Neural cell (in vitro differentiated cells): Measurements from ENCODE around the gene MTMR3. TPM values are rescaled to one million over a fixed set of nuclear protein-coding genes. Genes with fewer than 3 reads are reported as not detected.

Source experiments
- H2AFZ ChIP-seq: fragments of 200-600, 300-800 bp; sonication (generic), shearing (Covaris generic); 2 replicates; pipeline ENCODE4 v1.6.0; 2014; ENCODE audit warnings: low read depth, mild to moderate bottlenecking, antibody characterized with exemption, low read length, moderate library complexity
- H3F3A ChIP-seq: fragments of 200-600 bp; shearing (Covaris generic); 2 replicates; pipeline ENCODE4 v1.6.1; 2016; ENCODE audit warnings: mild to moderate bottlenecking, moderate library complexity, mixed read lengths, antibody characterized with exemption, low read length; ENCODE audit not compliant: insufficient read depth, poor library complexity, severe bottlenecking
- H3K27ac ChIP-seq: fragments of 200-600, 300-800 bp; sonication (generic), shearing (Covaris generic); 2 replicates; pipeline ENCODE4 v1.5.1; 2014; ENCODE audit warnings: mild to moderate bottlenecking, low read length, moderate library complexity
- H3K27me3 ChIP-seq: fragments of 300-800, 200-600 bp; sonication (generic), shearing (Covaris generic); 2 replicates; pipeline ENCODE4 v1.6.0; 2014; ENCODE audit warnings: mild to moderate bottlenecking, low read depth, low read length, moderate library complexity; ENCODE audit not compliant: insufficient read depth
- H3K36me3 ChIP-seq: fragments of 300-800, 200-600 bp; sonication (generic), shearing (Covaris generic); 2 replicates; pipeline ENCODE4 v1.5.1; 2014; ENCODE audit warnings: mild to moderate bottlenecking, antibody characterized with exemption, low read length, moderate library complexity; ENCODE audit not compliant: insufficient read depth
- H3K4me2 ChIP-seq: fragments of 300-800, 200-600 bp; sonication (generic), shearing (Covaris generic); 2 replicates; pipeline ENCODE4 v1.6.0; 2014; ENCODE audit warnings: mild to moderate bottlenecking, low read length
- H3K4me3 ChIP-seq: fragments of 300-800, 200-600 bp; sonication (generic), shearing (Covaris generic); 2 replicates; pipeline ENCODE4 v1.5.1; 2014; ENCODE audit warnings: mild to moderate bottlenecking, low read length, moderate library complexity
- H3K79me2 ChIP-seq: fragments of 200-600 bp; shearing (Covaris generic); replicated peaks from 2 replicates; pipeline ENCODE4 v1.6.0; 2014; ENCODE audit warnings: mild to moderate bottlenecking, low read length, moderate library complexity; ENCODE audit not compliant: insufficient read depth
- H3K9ac ChIP-seq: fragments of 300-800, 200-600 bp; sonication (generic), shearing (Covaris generic); 2 replicates; pipeline ENCODE4 v1.6.1; 2016; ENCODE audit warnings: mild to moderate bottlenecking, low read length, mixed read lengths
- H3K9me2 ChIP-seq: fragments of 200-600 bp; shearing (Covaris generic); 2 replicates; pipeline ENCODE4 v1.6.1; 2016; ENCODE audit warnings: mild to moderate bottlenecking, low read length, mixed read lengths; ENCODE audit not compliant: insufficient read depth
- H3K9me3 ChIP-seq: fragments of 200-600, 300-800 bp; sonication (generic), shearing (Covaris generic); 2 replicates; pipeline ENCODE4 v1.6.1; 2016; ENCODE audit warnings: mild to moderate bottlenecking, mixed run types, low read length, moderate library complexity, mixed read lengths
- H4K20me1 ChIP-seq: fragments of 200-600 bp; shearing (Covaris generic); 2 replicates; pipeline ENCODE4 v1.6.1; 2016; ENCODE audit warnings: mild to moderate bottlenecking, mixed run types; ENCODE audit not compliant: insufficient read depth
- EP300 ChIP-seq: fragments of 450-650 bp; conservative IDR thresholded peaks from 2 replicates; pipeline ENCODE4 v1.6.1; 2014; ENCODE audit warnings: antibody characterized with exemption, mild to moderate bottlenecking, moderate library complexity; ENCODE audit not compliant: poor library complexity, severe bottlenecking
- EZH2 ChIP-seq: fragments of 200-600, 300-800 bp; shearing (Covaris generic), sonication (generic); IDR thresholded peaks from 2 replicates; pipeline ENCODE4 v1.6.1; 2014; ENCODE audit warnings: antibody characterized with exemption, low read length, borderline replicate concordance, mild to moderate bottlenecking; ENCODE audit not compliant: insufficient read depth, poor library complexity, severe bottlenecking
- MXI1 ChIP-seq: fragments of 450-650 bp; conservative IDR thresholded peaks from 2 replicates; pipeline ENCODE4 v1.6.1; 2014; ENCODE audit warnings: antibody characterized with exemption, mild to moderate bottlenecking; ENCODE audit not compliant: poor library complexity, severe bottlenecking
- POLR2AphosphoS5 ChIP-seq: IDR thresholded peaks from 2 replicates; pipeline ENCODE4 v1.6.1; 2012
- RAD21 ChIP-seq: fragments of 450-650 bp; conservative IDR thresholded peaks from 2 replicates; pipeline ENCODE4 v1.6.1; 2014; ENCODE audit warnings: antibody characterized with exemption, mild to moderate bottlenecking, moderate library complexity
- SMC3 ChIP-seq: fragments of 450-650 bp; conservative IDR thresholded peaks from 2 replicates; pipeline ENCODE4 v1.6.1; 2014; ENCODE audit warnings: antibody characterized with exemption, mild to moderate bottlenecking, moderate library complexity; ENCODE audit not compliant: poor library complexity
- TAF1 ChIP-seq: IDR thresholded peaks from 2 replicates; pipeline ENCODE4 v1.6.1; 2012; ENCODE audit warnings: low read depth
- polyA plus RNA-seq: library from polyadenylated mRNA; depleted of rRNA; stranded (reverse); fragments of >200 nt; gene quantifications from 2 replicates; pipeline ENCODE4 v1.2.3, GENCODE V29; 2014
- TF ChIP-seq, protein P1 (sequence below): IDR thresholded peaks from 2 replicates; pipeline ENCODE4 v1.6.1; 2012; ENCODE audit warnings: borderline replicate concordance
- TF ChIP-seq, protein P2 (sequence below): fragments of 450-650 bp; IDR thresholded peaks from 2 replicates; pipeline ENCODE4 v1.5.1; 2014; ENCODE audit warnings: antibody characterized with exemption, mild to moderate bottlenecking, moderate library complexity; ENCODE audit not compliant: poor library complexity, severe bottlenecking

MTMR3 gene
- polyA plus RNA-seq, 1 donor from 2014 or later: 46.7 TPM

DNA sequence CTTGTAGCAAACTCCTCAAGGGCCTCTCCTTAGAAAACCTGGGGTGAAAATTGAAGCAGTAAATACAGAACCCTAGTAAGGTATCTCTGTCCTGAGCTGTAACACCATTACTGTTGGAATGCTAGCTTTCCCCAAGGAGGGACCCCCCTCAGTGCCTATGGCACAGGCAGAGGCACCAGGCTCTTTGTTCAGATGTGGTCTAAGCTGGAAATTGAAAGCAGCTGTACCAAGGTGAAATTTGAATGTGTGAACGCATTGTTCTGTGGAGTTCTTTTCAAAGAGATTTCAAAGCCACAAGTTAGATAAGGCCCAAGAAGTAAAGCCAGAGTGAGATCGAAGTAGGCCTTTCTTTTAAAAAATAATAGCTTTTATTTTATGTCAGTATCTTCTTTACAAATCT, 125.4 kb downstream of the MTMR3 start:
- Histone ChIP-seq H3K27me3 (no peaks in the 10 kb centered on the region), H4K20me1 (no peaks in the 10 kb centered on the region), H3K9ac (no peak overlapping the region), H3F3A (no peaks in the 10 kb centered on the region), H3K27ac (no peak overlapping the region), H3K4me3 (no peak overlapping the region), H2AFZ (no peak overlapping the region), H3K79me2 (no peaks in the 10 kb centered on the region), H3K36me3 (peaks cover 11% of the 10 kb centered on the region), H3K9me3 (no peaks in the 10 kb centered on the region), H3K4me2 (no peak overlapping the region), H3K9me2 (no peaks in the 10 kb centered on the region)
- TF ChIP-seq MXI1 (no peak), POLR2AphosphoS5 (no peak), EP300 (no peak), EZH2 (no peak), SMC3 (no peak), RAD21 (no peak), TAF1 (no peak)
- TF ChIP-seq, protein P1, sequence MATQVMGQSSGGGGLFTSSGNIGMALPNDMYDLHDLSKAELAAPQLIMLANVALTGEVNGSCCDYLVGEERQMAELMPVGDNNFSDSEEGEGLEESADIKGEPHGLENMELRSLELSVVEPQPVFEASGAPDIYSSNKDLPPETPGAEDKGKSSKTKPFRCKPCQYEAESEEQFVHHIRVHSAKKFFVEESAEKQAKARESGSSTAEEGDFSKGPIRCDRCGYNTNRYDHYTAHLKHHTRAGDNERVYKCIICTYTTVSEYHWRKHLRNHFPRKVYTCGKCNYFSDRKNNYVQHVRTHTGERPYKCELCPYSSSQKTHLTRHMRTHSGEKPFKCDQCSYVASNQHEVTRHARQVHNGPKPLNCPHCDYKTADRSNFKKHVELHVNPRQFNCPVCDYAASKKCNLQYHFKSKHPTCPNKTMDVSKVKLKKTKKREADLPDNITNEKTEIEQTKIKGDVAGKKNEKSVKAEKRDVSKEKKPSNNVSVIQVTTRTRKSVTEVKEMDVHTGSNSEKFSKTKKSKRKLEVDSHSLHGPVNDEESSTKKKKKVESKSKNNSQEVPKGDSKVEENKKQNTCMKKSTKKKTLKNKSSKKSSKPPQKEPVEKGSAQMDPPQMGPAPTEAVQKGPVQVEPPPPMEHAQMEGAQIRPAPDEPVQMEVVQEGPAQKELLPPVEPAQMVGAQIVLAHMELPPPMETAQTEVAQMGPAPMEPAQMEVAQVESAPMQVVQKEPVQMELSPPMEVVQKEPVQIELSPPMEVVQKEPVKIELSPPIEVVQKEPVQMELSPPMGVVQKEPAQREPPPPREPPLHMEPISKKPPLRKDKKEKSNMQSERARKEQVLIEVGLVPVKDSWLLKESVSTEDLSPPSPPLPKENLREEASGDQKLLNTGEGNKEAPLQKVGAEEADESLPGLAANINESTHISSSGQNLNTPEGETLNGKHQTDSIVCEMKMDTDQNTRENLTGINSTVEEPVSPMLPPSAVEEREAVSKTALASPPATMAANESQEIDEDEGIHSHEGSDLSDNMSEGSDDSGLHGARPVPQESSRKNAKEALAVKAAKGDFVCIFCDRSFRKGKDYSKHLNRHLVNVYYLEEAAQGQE: no peak
- TF ChIP-seq, protein P2, sequence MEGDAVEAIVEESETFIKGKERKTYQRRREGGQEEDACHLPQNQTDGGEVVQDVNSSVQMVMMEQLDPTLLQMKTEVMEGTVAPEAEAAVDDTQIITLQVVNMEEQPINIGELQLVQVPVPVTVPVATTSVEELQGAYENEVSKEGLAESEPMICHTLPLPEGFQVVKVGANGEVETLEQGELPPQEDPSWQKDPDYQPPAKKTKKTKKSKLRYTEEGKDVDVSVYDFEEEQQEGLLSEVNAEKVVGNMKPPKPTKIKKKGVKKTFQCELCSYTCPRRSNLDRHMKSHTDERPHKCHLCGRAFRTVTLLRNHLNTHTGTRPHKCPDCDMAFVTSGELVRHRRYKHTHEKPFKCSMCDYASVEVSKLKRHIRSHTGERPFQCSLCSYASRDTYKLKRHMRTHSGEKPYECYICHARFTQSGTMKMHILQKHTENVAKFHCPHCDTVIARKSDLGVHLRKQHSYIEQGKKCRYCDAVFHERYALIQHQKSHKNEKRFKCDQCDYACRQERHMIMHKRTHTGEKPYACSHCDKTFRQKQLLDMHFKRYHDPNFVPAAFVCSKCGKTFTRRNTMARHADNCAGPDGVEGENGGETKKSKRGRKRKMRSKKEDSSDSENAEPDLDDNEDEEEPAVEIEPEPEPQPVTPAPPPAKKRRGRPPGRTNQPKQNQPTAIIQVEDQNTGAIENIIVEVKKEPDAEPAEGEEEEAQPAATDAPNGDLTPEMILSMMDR: no peak

DNA sequence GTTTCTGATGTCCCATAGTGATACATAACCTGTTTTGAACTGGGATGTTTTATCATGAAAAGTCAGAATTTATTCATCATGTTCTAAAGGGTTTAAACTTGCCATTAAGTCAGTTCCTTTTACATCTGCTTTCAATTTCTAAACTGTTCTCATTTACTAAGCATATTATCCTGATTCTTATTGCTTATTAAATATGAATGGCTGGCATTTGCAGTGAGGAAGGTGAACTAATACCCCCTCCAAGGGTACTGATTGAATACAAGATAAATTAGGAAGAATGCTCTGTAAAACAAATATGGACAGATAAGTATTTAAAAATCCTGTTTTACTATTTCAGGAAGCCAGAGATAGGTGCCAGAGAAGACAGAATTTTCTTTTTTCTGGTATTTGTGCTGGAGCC, 126.5 kb downstream of the MTMR3 start:
- Histone ChIP-seq H3K9ac (no peak overlapping the region), H3F3A (no peaks in the 10 kb centered on the region), H3K4me2 (no peak overlapping the region), H3K4me3 (no peak overlapping the region), H3K36me3 (peaks cover 11% of the 10 kb centered on the region), H3K79me2 (no peaks in the 10 kb centered on the region), H3K9me3 (no peaks in the 10 kb centered on the region), H3K27me3 (no peaks in the 10 kb centered on the region), H3K9me2 (no peaks in the 10 kb centered on the region), H3K27ac (no peak overlapping the region), H2AFZ (no peak overlapping the region), H4K20me1 (no peaks in the 10 kb centered on the region)
- TF ChIP-seq, protein P1: no peak
- TF ChIP-seq, protein P2: no peak
- TF ChIP-seq EZH2: no peak
- no peak for TF ChIP-seq RAD21
- no peak for TF ChIP-seq EP300
- TF ChIP-seq MXI1: no peak
- TF ChIP-seq SMC3: no peak
- no peak for TF ChIP-seq POLR2AphosphoS5
- no peak for TF ChIP-seq TAF1
